Cerebellar cortex (tissue), 1 donor: ENCODE results near the gene ZDHHC24.
A peak's percentile ranks its signal among the peaks of the same experiment; 100 is the strongest.
"Not testable (repeated sequence)": the region's sequence is repeated elsewhere in the genome, so short reads cannot be mapped to it uniquely, and the experiment has no call there.

Source experiments
- DNase-seq: peaks from one replicate; pipeline ENCODE4 v3.0.0-alpha.2; 2015; ENCODE audit warnings: low spot score

Gene ZDHHC24

GRCh38 chr11:66545701-66546367 lies at the start of gene ZDHHC24:
TSS of gene ZDHHC24 (minus strand) at chr11:66546048. CDS start at chr11:66546003, 45 bp downstream.
- DNase-seq, result peak; percentile 97

GRCh38 chr11:66595245-66595904 lies 49.5 kb upstream of the ZDHHC24 start:
- no peak for DNase-seq

GRCh38 chr11:66593650-66594049 lies 47.8 kb upstream of the ZDHHC24 start:
- DNase-seq, result no peak

- no peak for DNase-seq
Measured at GRCh38 chr11:66593303-66593635, 47.4 kb upstream of the ZDHHC24 start.

GRCh38 chr11:66592457-66593302 lies 46.8 kb upstream of the ZDHHC24 start, which contains the start of the genes CCDC87 and CCS:
TSS of gene CCDC87 (minus strand) at chr11:66593063. CDS start at chr11:66593015, 48 bp downstream.
TSS of gene CCS (plus strand) at chr11:66593185. CDS start at chr11:66593262, 77 bp downstream.
- DNase-seq, result peak; percentile 95

- DNase-seq, result no peak
Measured at GRCh38 chr11:66591175-66591574, 45.3 kb upstream of the ZDHHC24 start.

GRCh38 chr11:66589996-66590675 lies 44.3 kb upstream of the ZDHHC24 start:
- no peak for DNase-seq

GRCh38 chr11:66589315-66589714 lies 43.5 kb upstream of the ZDHHC24 start:
- DNase-seq, result not testable (repeated sequence)

- no peak for DNase-seq
Measured at GRCh38 chr11:66586136-66586535, 40.3 kb upstream of the ZDHHC24 start.

GRCh38 chr11:66585447-66585846 lies 39.6 kb upstream of the ZDHHC24 start:
- not testable (repeated sequence) for DNase-seq

- DNase-seq, result not testable (repeated sequence)
Measured at GRCh38 chr11:66582565-66583147, 36.8 kb upstream of the ZDHHC24 start.

- DNase-seq, result no peak
Measured at GRCh38 chr11:66581261-66581660, 35.4 kb upstream of the ZDHHC24 start.

GRCh38 chr11:66580803-66581202 lies 35.0 kb upstream of the ZDHHC24 start:
- DNase-seq, result no peak

- peak; percentile 75 for DNase-seq
Measured at GRCh38 chr11:66579017-66579606, 33.3 kb upstream of the ZDHHC24 start.

- no peak for DNase-seq
Measured at GRCh38 chr11:66570850-66571180, 25.0 kb upstream of the ZDHHC24 start.

GRCh38 chr11:66570079-66570849 lies 24.4 kb upstream of the ZDHHC24 start:
- peak; percentile 87 for DNase-seq

GRCh38 chr11:66569076-66569475 lies 23.2 kb upstream of the ZDHHC24 start:
- DNase-seq, result peak; percentile 47

GRCh38 chr11:66568124-66568916 lies 22.5 kb upstream of the ZDHHC24 start, which contains the start of gene CTSF:
TSS of gene CTSF (minus strand) at chr11:66568606. CDS start at chr11:66568486, 120 bp downstream.
- peak; percentile 91 for DNase-seq

GRCh38 chr11:66567787-66568123 lies 21.9 kb upstream of the ZDHHC24 start:
- no peak for DNase-seq

GRCh38 chr11:66566221-66566620 lies 20.4 kb upstream of the ZDHHC24 start:
- DNase-seq, result no peak
